ENCODE measurements around the gene CDCA4. TPM values are rescaled to one million over a fixed set of nuclear protein-coding genes. Genes with fewer than 3 reads are reported as not detected.
A peak's percentile ranks its signal among the peaks of the same experiment; 100 is the strongest.

Gene CDCA4
- total RNA-seq, 1 donor from 2014 or later = 40.1 TPM

- TF ChIP-seq CTCF (IDR thresholded peaks at IDR 0.05; ENCODE audit: unreplicated experiment) = no peak
- H3K27ac Mint-ChIP-seq (ENCODE audit: unreplicated experiment) = no peak overlapping the region
- peaks cover 25% of the 10 kb centered on the region for H3K4me1 Mint-ChIP-seq (ENCODE audit: unreplicated experiment)
- no peak for DNase-seq (ENCODE audit: low spot score)
- no peaks in the 10 kb centered on the region for H3K9me3 Mint-ChIP-seq (ENCODE audit: unreplicated experiment)
- peaks cover 4% of the 10 kb centered on the region for H3K36me3 Mint-ChIP-seq (ENCODE audit: low read depth, unreplicated experiment)
- H3K4me3 Mint-ChIP-seq (ENCODE audit: unreplicated experiment) = no peak overlapping the region
- H3K27me3 Mint-ChIP-seq (ENCODE audit: unreplicated experiment) = peaks cover 11% of the 10 kb centered on the region
Measured at GRCh38 chr14:105058521-105059034, 37.7 kb upstream of the CDCA4 start.

- Mint-ChIP-seq H3K4me1 (ENCODE audit: unreplicated experiment) (peaks cover 19% of the 10 kb centered on the region), H3K27me3 (ENCODE audit: unreplicated experiment) (peaks cover 7% of the 10 kb centered on the region), H3K27ac (ENCODE audit: unreplicated experiment) (no peak overlapping the region), H3K36me3 (ENCODE audit: low read depth, unreplicated experiment) (peaks cover 7% of the 10 kb centered on the region), H3K9me3 (ENCODE audit: unreplicated experiment) (no peaks in the 10 kb centered on the region), H3K4me3 (ENCODE audit: unreplicated experiment) (no peak overlapping the region)
- TF ChIP-seq CTCF (IDR thresholded peaks at IDR 0.05; ENCODE audit: unreplicated experiment) = no peak
- DNase-seq (ENCODE audit: low spot score) = no peak
Measured at GRCh38 chr14:105056303-105056831, 35.5 kb upstream of the CDCA4 start.

GRCh38 chr14:105055736-105056302 is 34.9 kb upstream of the CDCA4 start:
- peaks cover 11% of the 10 kb centered on the region for H3K27me3 Mint-ChIP-seq (ENCODE audit: unreplicated experiment)
- H3K27ac Mint-ChIP-seq (ENCODE audit: unreplicated experiment) = no peak overlapping the region
- peaks cover 19% of the 10 kb centered on the region for H3K4me1 Mint-ChIP-seq (ENCODE audit: unreplicated experiment)
- H3K4me3 Mint-ChIP-seq (ENCODE audit: unreplicated experiment) = no peak overlapping the region
- peaks cover 11% of the 10 kb centered on the region for H3K36me3 Mint-ChIP-seq (ENCODE audit: low read depth, unreplicated experiment)
- DNase-seq (ENCODE audit: low spot score) = no peak
- no peak for TF ChIP-seq CTCF (IDR thresholded peaks at IDR 0.05; ENCODE audit: unreplicated experiment)
- H3K9me3 Mint-ChIP-seq (ENCODE audit: unreplicated experiment) = no peaks in the 10 kb centered on the region

- no peak for DNase-seq (ENCODE audit: low spot score)
- peaks cover 11% of the 10 kb centered on the region for H3K36me3 Mint-ChIP-seq (ENCODE audit: low read depth, unreplicated experiment)
- peak overlapping the region; percentile 26 for H3K4me3 Mint-ChIP-seq (ENCODE audit: unreplicated experiment)
- peaks cover 11% of the 10 kb centered on the region for H3K27me3 Mint-ChIP-seq (ENCODE audit: unreplicated experiment)
- no peaks in the 10 kb centered on the region for H3K9me3 Mint-ChIP-seq (ENCODE audit: unreplicated experiment)
- peaks cover 15% of the 10 kb centered on the region for H3K4me1 Mint-ChIP-seq (ENCODE audit: unreplicated experiment)
- TF ChIP-seq CTCF (IDR thresholded peaks at IDR 0.05; ENCODE audit: unreplicated experiment) = no peak
- no peak overlapping the region for H3K27ac Mint-ChIP-seq (ENCODE audit: unreplicated experiment)
Measured at GRCh38 chr14:105055334-105055733, 34.5 kb upstream of the CDCA4 start.

- no peak for DNase-seq (ENCODE audit: low spot score)
- H3K36me3 Mint-ChIP-seq (ENCODE audit: low read depth, unreplicated experiment) = peaks cover 11% of the 10 kb centered on the region
Measured at GRCh38 chr14:105053996-105054395, 33.1 kb upstream of the CDCA4 start.

More at GRCh38 chr14:105053996-105054395, 33.1 kb upstream of the CDCA4 start:
- TF ChIP-seq CTCF (IDR thresholded peaks at IDR 0.05; ENCODE audit: unreplicated experiment) = no peak
- Mint-ChIP-seq H3K4me1 (ENCODE audit: unreplicated experiment) (peaks cover 5% of the 10 kb centered on the region), H3K9me3 (ENCODE audit: unreplicated experiment) (no peaks in the 10 kb centered on the region), H3K27me3 (ENCODE audit: unreplicated experiment) (peaks cover 8% of the 10 kb centered on the region), H3K27ac (ENCODE audit: unreplicated experiment) (no peak overlapping the region), H3K4me3 (ENCODE audit: unreplicated experiment) (no peak overlapping the region)
